Measurements from ENCODE around the gene SIX2.

DNA sequence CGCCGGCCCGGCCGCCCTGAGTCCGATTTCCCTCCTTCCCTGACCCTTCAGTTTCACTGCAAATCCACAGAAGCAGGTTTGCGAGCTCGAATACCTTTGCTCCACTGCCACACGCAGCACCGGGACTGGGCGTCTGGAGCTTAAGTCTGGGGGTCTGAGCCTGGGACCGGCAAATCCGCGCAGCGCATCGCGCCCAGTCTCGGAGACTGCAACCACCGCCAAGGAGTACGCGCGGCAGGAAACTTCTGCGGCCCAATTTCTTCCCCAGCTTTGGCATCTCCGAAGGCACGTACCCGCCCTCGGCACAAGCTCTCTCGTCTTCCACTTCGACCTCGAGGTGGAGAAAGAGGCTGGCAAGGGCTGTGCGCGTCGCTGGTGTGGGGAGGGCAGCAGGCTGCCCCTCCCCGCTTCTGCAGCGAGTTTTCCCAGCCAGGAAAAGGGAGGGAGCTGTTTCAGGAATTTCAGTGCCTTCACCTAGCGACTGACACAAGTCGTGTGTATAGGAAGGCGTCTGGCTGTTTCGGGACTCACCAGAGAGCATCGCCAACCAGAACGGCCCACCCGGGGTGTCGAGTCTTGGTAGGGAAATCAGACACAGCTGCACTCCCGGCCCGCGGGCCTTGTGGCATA lies 4.6 kb downstream of the SIX2 start:
- TF ChIP-seq HDAC8 (tag; IDR thresholded peaks at IDR 0.05), result no peak
- TF ChIP-seq, protein P1, sequence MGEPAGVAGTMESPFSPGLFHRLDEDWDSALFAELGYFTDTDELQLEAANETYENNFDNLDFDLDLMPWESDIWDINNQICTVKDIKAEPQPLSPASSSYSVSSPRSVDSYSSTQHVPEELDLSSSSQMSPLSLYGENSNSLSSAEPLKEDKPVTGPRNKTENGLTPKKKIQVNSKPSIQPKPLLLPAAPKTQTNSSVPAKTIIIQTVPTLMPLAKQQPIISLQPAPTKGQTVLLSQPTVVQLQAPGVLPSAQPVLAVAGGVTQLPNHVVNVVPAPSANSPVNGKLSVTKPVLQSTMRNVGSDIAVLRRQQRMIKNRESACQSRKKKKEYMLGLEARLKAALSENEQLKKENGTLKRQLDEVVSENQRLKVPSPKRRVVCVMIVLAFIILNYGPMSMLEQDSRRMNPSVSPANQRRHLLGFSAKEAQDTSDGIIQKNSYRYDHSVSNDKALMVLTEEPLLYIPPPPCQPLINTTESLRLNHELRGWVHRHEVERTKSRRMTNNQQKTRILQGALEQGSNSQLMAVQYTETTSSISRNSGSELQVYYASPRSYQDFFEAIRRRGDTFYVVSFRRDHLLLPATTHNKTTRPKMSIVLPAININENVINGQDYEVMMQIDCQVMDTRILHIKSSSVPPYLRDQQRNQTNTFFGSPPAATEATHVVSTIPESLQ (CRISPR knock-in tag; IDR thresholded peaks at IDR 0.05), result no peak

All from K562 (cell line).